Glutamatergic neuron (in vitro differentiated cells): ENCODE results near the gene DIDO1. TPM values are rescaled to one million over a fixed set of nuclear protein-coding genes. Genes with fewer than 3 reads are reported as not detected.

Experiments
- DNase-seq: peaks from one replicate; pipeline ENCODE4 v3.0.0; 2022
- H3K27ac Mint-ChIP-seq: one replicate; pipeline ENCODE4 v1.8.0; 2020; ENCODE audit warnings: mild to moderate bottlenecking, mixed read lengths, inconsistent platforms; ENCODE audit not compliant: unreplicated experiment
- H3K27me3 Mint-ChIP-seq: one replicate; pipeline ENCODE4 v1.8.0; 2020; ENCODE audit warnings: mild to moderate bottlenecking, moderate library complexity, mixed read lengths, inconsistent platforms; ENCODE audit not compliant: unreplicated experiment
- H3K36me3 Mint-ChIP-seq: one replicate; pipeline ENCODE4 v1.8.0; 2020; ENCODE audit warnings: mild to moderate bottlenecking, mixed read lengths, inconsistent platforms; ENCODE audit not compliant: unreplicated experiment
- H3K4me1 Mint-ChIP-seq: one replicate; pipeline ENCODE4 v1.8.0; 2020; ENCODE audit warnings: mild to moderate bottlenecking, low read depth, mixed read lengths, inconsistent platforms; ENCODE audit not compliant: unreplicated experiment
- H3K4me3 Mint-ChIP-seq: one replicate; pipeline ENCODE4 v1.8.0; 2020; ENCODE audit warnings: mild to moderate bottlenecking, mixed read lengths, inconsistent platforms; ENCODE audit not compliant: unreplicated experiment
- H3K9me3 Mint-ChIP-seq: one replicate; pipeline ENCODE4 v1.8.0; 2020; ENCODE audit warnings: mild to moderate bottlenecking, moderate library complexity, mixed read lengths, inconsistent platforms; ENCODE audit not compliant: unreplicated experiment
- CTCF ChIP-seq: fragments of 200-600 bp; sonication (generic); IDR thresholded peaks from one replicate; pipeline ENCODE4 v1.5.0; 2021; ENCODE audit not compliant: partially characterized antibody, unreplicated experiment
- total RNA-seq: library from RNA; stranded (reverse); fragmentation: NEBNext Ultra II Directional; extraction: Animal tissue kit (Norgen Biotek cat#: 25700); gene quantifications from one replicate; pipeline ENCODE4 v1.2.1, GENCODE V29; 2021; ENCODE audit not compliant: unreplicated experiment

Gene DIDO1
- total RNA-seq, 1 donor from 2014 or later: 77.8 TPM

- Mint-ChIP-seq H3K36me3 (no peaks in the 10 kb centered on the region), H3K27ac (peak overlapping the region; percentile 33), H3K4me1 (peaks cover 22% of the 10 kb centered on the region), H3K27me3 (peaks cover 9% of the 10 kb centered on the region), H3K4me3 (no peak overlapping the region), H3K9me3 (peaks cover 2% of the 10 kb centered on the region)
- no peak for DNase-seq
- TF ChIP-seq CTCF: no peak
Observed at GRCh38 chr20:62888406-62888805, 37.9 kb downstream of the DIDO1 start.

GRCh38 chr20:62887860-62888239 lies 38.5 kb downstream of the DIDO1 start:
- Mint-ChIP-seq H3K9me3 (peaks cover 2% of the 10 kb centered on the region), H3K4me3 (no peak overlapping the region), H3K27ac (no peak overlapping the region), H3K36me3 (no peaks in the 10 kb centered on the region), H3K4me1 (peaks cover 22% of the 10 kb centered on the region), H3K27me3 (peaks cover 9% of the 10 kb centered on the region)
- no peak for DNase-seq
- no peak for TF ChIP-seq CTCF

DNA sequence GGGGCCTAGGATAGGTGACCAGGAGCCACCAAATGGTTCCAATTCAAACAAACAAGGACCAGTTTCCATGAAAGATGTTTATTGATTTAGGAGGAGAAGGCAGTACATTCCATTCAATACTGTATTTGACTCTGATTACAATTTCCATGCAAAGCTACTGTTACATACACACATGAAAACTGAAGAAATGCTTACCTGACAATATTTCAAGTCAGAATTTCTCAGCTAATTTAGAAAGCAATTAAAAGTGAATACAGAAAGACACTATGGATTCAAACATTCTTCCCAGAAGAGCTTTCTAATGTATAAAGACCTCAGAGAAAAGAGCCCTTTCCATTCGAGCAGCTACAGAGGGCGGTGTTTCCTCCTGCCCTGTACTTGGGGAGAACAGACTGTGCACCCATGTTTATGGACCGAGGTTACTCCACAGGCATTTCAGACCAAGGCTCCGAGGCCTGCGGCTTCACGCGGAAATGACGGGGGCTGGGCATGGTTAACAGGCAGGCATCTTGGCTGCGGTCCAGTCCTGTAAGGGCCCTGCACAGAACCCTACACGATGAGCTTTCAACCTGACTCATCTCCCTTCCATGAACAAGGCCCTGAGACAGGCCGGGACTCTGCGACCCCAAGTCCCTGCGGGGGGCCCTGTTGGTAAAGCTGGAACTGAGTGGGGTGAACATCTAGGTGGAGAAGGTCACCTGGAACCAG lies 39.0 kb downstream of the DIDO1 start:
- Mint-ChIP-seq H3K27me3 (peaks cover 9% of the 10 kb centered on the region), H3K27ac (no peak overlapping the region), H3K9me3 (peaks cover 2% of the 10 kb centered on the region), H3K36me3 (peaks cover under 1% of the 10 kb centered on the region), H3K4me1 (peaks cover 22% of the 10 kb centered on the region), H3K4me3 (no peak overlapping the region)
- TF ChIP-seq CTCF: no peak
- no peak for DNase-seq

GRCh38 chr20:62886709-62887058 lies 39.6 kb downstream of the DIDO1 start:
- peak overlapping the region; percentile 28 for H3K27ac Mint-ChIP-seq
- peaks cover 5% of the 10 kb centered on the region for H3K36me3 Mint-ChIP-seq

More at GRCh38 chr20:62886709-62887058, 39.6 kb downstream of the DIDO1 start:
- no peak overlapping the region for H3K4me3 Mint-ChIP-seq
- peaks cover 5% of the 10 kb centered on the region for H3K9me3 Mint-ChIP-seq
- H3K27me3 Mint-ChIP-seq: peaks cover 9% of the 10 kb centered on the region
- no peak for DNase-seq
- H3K4me1 Mint-ChIP-seq: peaks cover 18% of the 10 kb centered on the region
- no peak for TF ChIP-seq CTCF
